ENCODE results near the gene GPC6.

- TF ChIP-seq CTCF (IDR thresholded peaks at IDR 0.05; ENCODE audit: insufficient read depth, low read length), result no peak
- no peak for TF ChIP-seq REST (IDR thresholded peaks at IDR 0.05; ENCODE audit: insufficient replicate concordance, low read depth)
- no peak for TF ChIP-seq GABPA (IDR thresholded peaks at IDR 0.05; ENCODE audit: low read depth)
- no peak for TF ChIP-seq POLR2AphosphoS5 (IDR thresholded peaks at IDR 0.05; ENCODE audit: low read depth)
- TF ChIP-seq SPI1 (IDR thresholded peaks at IDR 0.05; ENCODE audit: borderline replicate concordance, low read depth), result no peak
These were observed 779.7 kb downstream of the GPC6 start for GRCh38 chr13:94006296-94006695.

All from HL-60 (cell line).